UCSD-AML1 (cell line): ENCODE data around the gene CLK2.
"Not testable (repeated sequence)": the region's sequence is repeated elsewhere in the genome, so short reads cannot be mapped to it uniquely, and the experiment has no call there.

Experiments
- DNase-seq: peaks from one replicate; lab custom pipeline; 2025; ENCODE audit not compliant: unreplicated experiment; lab: John Stamatoyannopoulos, UW

Gene CLK2

GRCh38 chr1:155214702-155215101, 58.6 kb downstream of the CLK2 start:
- not testable (repeated sequence) for DNase-seq
